DMS153 treated with DMSO at 0.1 percent for 48 hours (cell line): ENCODE measurements around the gene POLR3A.

Source experiments
- DNase-seq: peaks from one replicate; lab custom pipeline; 2025; ENCODE audit not compliant: unreplicated experiment; lab: John Stamatoyannopoulos, UW

Gene POLR3A

GRCh38 chr10:77983384-77984341 is 45.7 kb downstream of the POLR3A start:
- DNase-seq = no peak

DNA sequence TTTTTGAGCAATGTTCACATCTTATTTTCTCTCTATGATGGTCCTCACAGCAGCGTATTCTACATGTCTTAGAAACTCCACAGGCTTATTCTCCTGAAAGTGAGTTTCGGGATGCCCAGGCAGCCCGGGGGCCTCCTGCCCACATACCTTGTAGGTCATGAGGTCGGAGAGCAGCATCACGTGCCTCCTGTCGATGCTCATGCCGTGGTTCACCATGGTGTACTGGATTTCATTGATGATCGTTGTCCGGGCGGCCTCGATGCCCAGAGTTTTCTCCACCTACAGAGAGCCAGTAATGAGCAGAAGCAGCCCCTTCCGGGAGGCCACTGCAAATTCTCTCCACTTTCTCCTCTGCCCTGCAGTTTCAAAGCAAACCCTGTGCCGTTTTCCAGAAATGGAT is 48.0 kb downstream of the POLR3A start:
- no peak for DNase-seq

- DNase-seq = no peak
Observed at GRCh38 chr10:77979221-77979620, 50.1 kb downstream of the POLR3A start.

GRCh38 chr10:77978360-77978759 is 51.0 kb downstream of the POLR3A start:
- no peak for DNase-seq

GRCh38 chr10:77977934-77978333 is 51.4 kb downstream of the POLR3A start:
- no peak for DNase-seq

DNA sequence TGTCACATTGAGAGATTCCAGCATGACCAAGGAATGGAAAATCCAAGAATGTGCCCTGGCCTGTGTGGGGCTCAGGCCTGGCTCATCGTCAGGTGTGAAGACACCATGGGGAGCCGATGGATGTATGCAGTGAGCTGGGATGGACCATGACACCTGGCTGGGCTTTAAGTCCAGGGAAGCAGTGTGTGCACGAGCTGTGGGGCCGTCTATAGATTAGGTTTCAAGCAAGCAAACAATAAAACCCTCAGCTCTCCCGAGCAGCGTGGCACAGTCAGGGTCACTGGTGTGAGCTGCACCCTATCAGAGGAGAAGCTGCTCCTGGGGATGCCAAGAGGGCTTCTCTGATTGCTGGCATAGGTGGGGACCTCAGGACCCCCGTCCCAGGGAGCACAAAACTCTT is 52.3 kb downstream of the POLR3A start:
- DNase-seq = no peak

DNA sequence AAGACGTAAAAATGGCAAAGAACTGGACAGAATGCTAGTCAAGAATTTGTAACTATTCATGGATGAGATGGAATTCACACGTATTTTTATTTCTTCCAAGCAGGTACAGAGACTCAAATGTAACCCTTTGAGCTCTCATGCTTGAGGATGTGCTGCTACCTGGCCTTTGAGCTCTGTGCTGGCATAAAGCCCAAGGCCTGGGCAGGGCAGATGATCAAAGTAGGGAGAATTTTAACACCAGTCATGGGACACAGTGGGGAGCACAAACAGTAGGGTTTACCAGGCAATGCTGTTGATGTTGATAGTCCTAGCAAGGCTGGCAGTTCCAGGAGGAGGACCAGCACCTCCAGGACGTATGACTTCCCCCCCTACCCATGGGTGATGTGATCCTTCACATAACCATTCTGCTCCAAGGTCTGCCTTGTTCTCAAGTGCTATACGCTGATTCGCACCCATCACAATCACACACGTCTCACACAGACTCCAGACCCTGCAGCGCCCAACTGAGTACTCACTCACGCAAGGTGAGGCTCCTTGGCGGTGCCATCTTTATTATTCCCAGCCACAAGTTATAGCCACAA is 54.1 kb downstream of the POLR3A start:
- no peak for DNase-seq

GRCh38 chr10:77974396-77975074 is 54.8 kb downstream of the POLR3A start:
- DNase-seq = no peak

- DNase-seq = no peak
Observed at GRCh38 chr10:77973276-77973675, 56.0 kb downstream of the POLR3A start.

DNA sequence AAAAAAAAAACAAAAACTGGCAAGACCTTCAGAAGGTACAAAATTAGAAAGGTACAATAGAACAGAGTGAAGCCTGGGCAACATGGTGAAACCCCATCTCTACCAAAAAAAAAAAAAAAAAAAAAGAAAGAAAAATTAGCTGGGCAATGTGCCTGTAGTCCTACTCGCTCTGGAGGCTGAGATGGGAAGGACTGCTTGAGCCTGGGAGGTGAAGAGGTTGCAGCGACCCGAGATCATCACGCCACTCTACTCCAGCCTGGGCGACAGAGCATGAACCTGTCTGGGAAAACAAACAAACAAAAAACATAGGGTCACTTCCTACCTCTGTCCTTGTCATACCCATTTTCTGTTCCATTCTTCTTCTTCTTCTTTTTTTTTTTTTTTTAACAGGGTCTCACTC is 57.2 kb downstream of the POLR3A start:
- no peak for DNase-seq

- DNase-seq = no peak
Observed at GRCh38 chr10:77971804-77972144, 57.5 kb downstream of the POLR3A start.

DNA sequence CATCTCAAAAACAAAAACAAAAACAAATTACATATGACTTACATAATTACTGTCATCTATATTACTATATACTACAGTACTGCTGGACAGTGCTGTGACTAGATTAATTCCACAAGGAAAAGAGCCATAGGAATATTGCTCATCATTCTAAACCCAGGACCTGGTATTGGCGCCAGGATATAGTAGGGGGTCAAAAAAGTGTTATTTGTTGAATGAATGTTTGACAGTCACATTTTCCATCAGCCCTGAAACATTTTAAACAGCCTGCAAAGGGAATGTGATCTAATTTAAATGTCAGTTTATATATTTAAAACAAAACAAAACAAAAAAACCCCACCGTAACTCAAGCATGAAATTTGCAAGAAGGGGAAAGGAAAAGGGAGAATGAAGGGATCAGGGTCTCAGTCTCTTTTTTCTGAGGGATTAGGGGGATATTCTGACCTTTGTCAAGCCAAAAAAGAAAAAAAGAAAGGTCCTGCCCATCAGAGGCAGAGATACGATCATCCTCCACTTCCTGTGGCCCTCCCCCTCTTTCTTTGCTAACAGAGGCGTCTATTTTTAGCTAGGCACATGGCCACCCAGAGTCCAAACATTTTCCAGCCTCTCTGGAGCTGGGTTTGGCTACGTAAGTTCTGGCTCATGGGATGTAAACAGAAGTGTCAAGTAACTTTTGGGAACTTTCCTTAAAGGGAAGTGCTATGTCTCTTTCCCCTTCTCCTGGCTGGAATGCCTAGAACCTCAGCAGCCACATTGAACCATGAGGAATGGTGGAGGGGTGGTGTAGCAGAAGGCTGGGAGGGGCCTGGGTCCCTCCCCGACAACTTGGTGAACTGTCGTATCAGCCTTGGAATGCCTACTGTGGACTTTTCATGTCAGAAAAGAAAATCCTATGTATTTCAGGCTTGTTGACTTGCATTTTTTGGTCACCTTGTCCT is 58.2 kb downstream of the POLR3A start:
- peak; percentile 10 for DNase-seq

DNA sequence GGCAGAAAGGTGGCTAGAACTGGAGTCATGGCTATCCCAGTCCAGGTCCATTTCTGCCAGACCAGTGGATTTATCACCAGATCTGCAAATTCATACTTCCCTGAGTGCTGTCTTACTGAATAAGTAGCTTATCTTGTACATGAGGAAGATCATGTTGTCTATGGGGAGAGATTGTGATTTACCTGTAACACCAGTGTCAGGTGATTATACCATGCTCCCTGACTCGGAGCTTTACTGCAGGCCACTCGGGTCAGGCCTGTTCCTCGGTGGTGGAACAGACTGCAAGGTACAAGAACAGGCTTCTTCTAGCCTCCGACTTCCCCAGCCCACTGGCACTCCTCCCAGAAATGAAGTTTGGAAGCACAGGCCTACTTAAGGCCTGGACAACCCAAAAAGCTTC is 60.2 kb downstream of the POLR3A start:
- no peak for DNase-seq

GRCh38 chr10:77967611-77968022 is 61.7 kb downstream of the POLR3A start:
- DNase-seq = no peak

GRCh38 chr10:77965294-77965693 is 64.0 kb downstream of the POLR3A start:
- DNase-seq = no peak

- DNase-seq = no peak
Observed at GRCh38 chr10:77964811-77965210, 64.5 kb downstream of the POLR3A start.

DNA sequence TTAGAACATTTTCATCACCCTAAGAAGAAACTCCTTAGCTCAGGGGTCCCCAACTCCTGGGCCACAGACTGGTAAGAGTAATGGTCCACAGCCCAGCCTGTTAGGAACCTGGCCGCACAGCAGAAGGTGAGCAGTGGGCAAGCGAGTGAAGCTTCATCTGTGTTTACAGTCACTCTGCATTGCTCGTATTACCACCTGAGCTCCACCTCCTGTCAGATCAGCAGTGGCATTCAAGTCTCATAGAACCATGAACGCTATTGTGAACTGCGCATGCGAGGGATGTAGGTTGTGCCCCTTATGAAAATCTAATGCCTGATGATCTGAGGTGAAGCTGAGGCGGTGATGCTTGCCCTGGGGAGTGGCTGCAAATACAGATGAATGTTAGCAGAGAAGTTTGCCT is 65.4 kb downstream of the POLR3A start:
- DNase-seq = no peak

DNA sequence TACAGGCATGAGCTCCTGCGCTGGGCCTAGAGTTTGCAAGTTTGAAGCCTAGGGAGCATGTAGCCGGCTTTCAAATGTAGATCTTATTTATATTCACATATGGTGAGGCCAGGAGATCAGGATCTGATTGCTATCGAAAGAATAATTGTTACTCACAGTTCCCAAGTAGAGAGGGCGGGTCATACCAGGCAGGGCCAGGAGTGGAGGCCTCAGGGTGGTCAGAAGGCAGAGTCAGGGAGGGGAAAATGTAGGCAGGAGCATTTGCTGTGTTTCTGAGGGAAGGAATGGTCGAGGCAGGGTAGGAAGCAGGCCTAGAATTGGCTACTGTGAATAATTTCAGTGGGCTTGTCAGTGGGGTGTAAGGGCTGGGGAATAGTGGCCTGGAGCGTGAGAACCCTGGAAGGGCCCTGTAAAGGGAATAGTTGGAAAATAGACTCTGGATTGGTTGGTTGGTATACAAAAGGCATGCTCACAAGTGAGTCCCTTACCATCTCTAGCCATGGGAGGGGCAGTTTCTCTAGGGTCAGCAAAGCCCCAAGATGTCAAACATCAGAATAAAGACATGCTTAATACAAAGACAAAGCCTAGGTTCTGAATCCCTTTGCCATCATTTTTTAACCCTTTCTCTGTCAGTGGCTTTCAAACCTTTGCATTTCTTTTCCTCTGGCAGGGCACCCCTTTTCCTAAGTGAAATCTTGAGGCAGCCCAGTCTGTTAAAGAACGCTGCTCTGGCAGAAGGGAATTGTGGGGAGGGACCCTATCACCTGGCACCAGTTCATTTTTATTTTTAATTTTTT is 66.8 kb downstream of the POLR3A start:
- no peak for DNase-seq

DNA sequence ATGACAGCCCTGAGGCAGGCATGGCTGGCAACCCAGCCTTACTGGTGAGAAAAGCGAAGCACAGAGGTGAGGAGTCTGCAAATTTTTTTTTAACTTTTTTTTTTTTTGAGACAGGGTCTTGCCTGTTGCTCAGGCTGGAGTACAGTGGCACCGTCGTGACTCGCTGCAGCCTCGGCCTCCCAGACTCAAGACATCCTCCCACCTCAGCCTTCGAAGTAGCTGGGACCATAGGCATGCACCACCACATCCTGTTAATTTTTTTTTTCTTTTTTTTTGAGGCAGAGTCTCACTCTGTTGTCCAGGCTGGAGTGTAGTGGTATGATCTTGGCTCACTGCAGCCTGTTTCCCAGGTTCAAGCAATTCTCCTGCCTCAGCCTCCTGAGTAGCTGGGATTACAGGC is 67.6 kb downstream of the POLR3A start:
- DNase-seq = no peak

DNA sequence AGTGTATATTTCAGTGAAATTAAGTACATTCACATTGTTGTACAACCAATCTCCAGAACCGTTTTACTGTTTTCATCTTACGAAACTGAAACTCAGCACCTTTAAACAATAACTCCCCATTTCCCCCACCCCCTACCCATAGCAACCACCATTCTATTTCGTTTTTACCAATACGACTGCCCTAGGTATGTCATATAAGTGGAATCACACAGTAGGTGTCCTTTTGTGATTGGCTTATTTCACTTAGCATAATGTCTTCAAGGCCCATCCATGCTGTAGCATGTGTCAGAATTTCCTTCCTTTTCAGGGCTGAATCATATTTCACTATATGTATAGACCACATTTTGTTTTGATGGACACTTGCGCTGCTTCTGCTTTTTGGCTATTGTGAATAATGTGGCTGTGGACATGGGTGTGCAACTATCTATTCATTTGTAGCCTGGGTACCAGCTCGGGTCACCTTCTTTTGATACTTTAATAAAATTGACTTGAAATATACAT is 68.4 kb downstream of the POLR3A start:
- DNase-seq = no peak
